K562 (cell line): Measurements from ENCODE around the gene USP44. TPM values are rescaled to one million over a fixed set of nuclear protein-coding genes. Genes with fewer than 3 reads are reported as not detected.
A peak's percentile ranks its signal among the peaks of the same experiment; 100 is the strongest.

Experiments used
- ARID1B ChIP-seq: fragments of 450-650 bp; IDR thresholded peaks from 2 replicates; pipeline ENCODE4 v1.6.1; 2016; ENCODE audit warnings: antibody characterized with exemption, mild to moderate bottlenecking, inconsistent platforms
- ATF1 ChIP-seq, 2 experiments: fragments of 450-650 bp in 1 of 2; IDR thresholded peaks; 2 replicates each; pipeline ENCODE4 v1.6.1; 2016; ENCODE audit warnings: missing compliant biosample characterization in 1 of 2, missing genetic modification characterization in 1 of 2
- BCL6 ChIP-seq: fragments of 250-450 bp; sonication (Bioruptor Pico); IDR thresholded peaks from 2 replicates; pipeline ENCODE4 v1.4.0; 2020
- CHD2 ChIP-seq: IDR thresholded peaks from 2 replicates; pipeline ENCODE4 v1.6.1; 2011; ENCODE audit warnings: low read depth, low read length
- EP300 ChIP-seq: IDR thresholded peaks from 2 replicates; pipeline ENCODE4 v1.6.1; 2012; ENCODE audit warnings: low read length, improper control_type of control experiment
- ETS1 ChIP-seq: conservative IDR thresholded peaks from 2 replicates; pipeline ENCODE4 v1.6.1; 2011; ENCODE audit warnings: low read depth, mild to moderate bottlenecking, low read length; ENCODE audit not compliant: control insufficient read depth
- IRF2 ChIP-seq: sonication (generic); formaldehyde crosslinking; IDR thresholded peaks from 2 replicates; pipeline ENCODE4 v1.8.1; 2022; ENCODE audit warnings: mild to moderate bottlenecking, missing genetic modification reagents
- MAZ ChIP-seq, 2 experiments: fragments of 450-650 bp in 1 of 2; sonication (generic) in 1 of 2; formaldehyde crosslinking; IDR thresholded peaks in 1 of 2; conservative IDR thresholded peaks in 1 of 2; 2 replicates each; pipeline versions ENCODE4 v1.4.0 to v1.5.0; 2020; ENCODE audit warnings: mild to moderate bottlenecking in 1 of 2, missing genetic modification reagents in 1 of 2
- MIER1 ChIP-seq: fragments of 450-650 bp; IDR thresholded peaks from 2 replicates; pipeline ENCODE4 v1.6.1; 2016; ENCODE audit warnings: antibody characterized with exemption, mild to moderate bottlenecking, low read depth
- PCBP1 ChIP-seq: fragments of 200-400 bp; formaldehyde crosslinking; IDR thresholded peaks from 2 replicates; pipeline ENCODE4 v1.6.1; 2018; ENCODE audit warnings: mild to moderate bottlenecking, low read depth, low read length; ENCODE audit not compliant: poor library complexity, severe bottlenecking
- POLR2AphosphoS5 ChIP-seq: IDR thresholded peaks from 2 replicates; pipeline ENCODE4 v1.6.1; 2011; ENCODE audit warnings: mild to moderate bottlenecking, low read depth, low read length, moderate library complexity; ENCODE audit not compliant: control insufficient read depth, insufficient read depth
- TAF9B ChIP-seq: fragments of 450-650 bp; IDR thresholded peaks from 2 replicates; pipeline ENCODE4 v1.6.1; 2018; ENCODE audit warnings: mild to moderate bottlenecking; ENCODE audit not compliant: partially characterized antibody
- TSC22D4 ChIP-seq: fragments of 450-650 bp; IDR thresholded peaks from 2 replicates; pipeline ENCODE4 v1.6.1; 2016; ENCODE audit warnings: missing genetic modification characterization, missing biosample characterization, control low read depth
- YY1 ChIP-seq, 3 experiments: IDR thresholded peaks; 2 replicates each; pipeline ENCODE4 v1.6.1; 2011; ENCODE audit warnings: low read length in 2 of 3, mild to moderate bottlenecking in 2 of 3, moderate library complexity in 2 of 3, borderline replicate concordance in 1 of 3, control low read depth in 1 of 3, low read depth in 1 of 3; ENCODE audit not compliant: insufficient read depth in 3 of 3, insufficient replicate concordance in 2 of 3, control insufficient read depth in 1 of 3, insufficient read length in 1 of 3; ENCODE audit errors: extremely low read depth in 1 of 3
- ZKSCAN3 ChIP-seq: fragments of 250-450 bp; sonication (Bioruptor Pico); IDR thresholded peaks from 2 replicates; pipeline ENCODE4 v1.4.0; 2020
- ZNF253 ChIP-seq: fragments of 250-450 bp; sonication (Bioruptor Pico); conservative IDR thresholded peaks from 2 replicates; pipeline ENCODE4 v1.6.1; 2021; ENCODE audit warnings: mild to moderate bottlenecking
- ZNF395 ChIP-seq: fragments of 200-800 bp; sonication (Bioruptor generic); IDR thresholded peaks from 2 replicates; pipeline ENCODE4 v1.6.1; 2017; ENCODE audit warnings: missing genetic modification characterization, missing compliant biosample characterization
- polyA plus RNA-seq, 8 experiments: library from polyadenylated mRNA; depleted of rRNA in 4 of 8; stranded (reverse) in 5 of 8; unstranded in 3 of 8; fragments of >200 nt; fragmentation: Nextera tagmentation in 2 of 8; fragmentation: Illumina TruSeq in 1 of 8; extraction: Ambion mirVana in 2 of 8; extraction: Trizol in 1 of 8; gene quantifications; 2 replicates each; pipeline versions ENCODE4 v1.2.1 to v1.2.3, GENCODE V29; 2011 to 2014; ENCODE audit warnings: inconsistent platforms in 1 of 8, missing spikeins in 1 of 8
- total RNA-seq, 7 experiments: library from RNA; depleted of rRNA in 6 of 7; stranded (reverse); fragments of >200 nt in 6 of 7; fragmentation: Illumina TruSeq in 2 of 7; extraction: Trizol in 2 of 7; gene quantifications; 2 replicates each; pipeline versions ENCODE4 v1.2.1 to v1.2.3, GENCODE V29; 2011 to 2021; ENCODE audit warnings: low replicate concordance in 1 of 7
- TF ChIP-seq, protein P1 (sequence below): fragments of 450-650 bp; IDR thresholded peaks from 2 replicates; pipeline ENCODE4 v1.6.1; 2016; ENCODE audit warnings: missing biosample characterization, missing genetic modification characterization
- TF ChIP-seq, protein P2 (sequence below): fragments of 250-450 bp; sonication (Bioruptor Pico); IDR thresholded peaks from 2 replicates; pipeline ENCODE4 v1.8.0; 2022; ENCODE audit warnings: moderate library complexity, mild to moderate bottlenecking, inconsistent platforms

Gene USP44
- total and polyA plus RNA-seq, 9 of the 15 experiments (the other 6 are each of a cell fraction or from before 2014, with no cell fraction given), result 2.1 to 5.7 (median 2.8) TPM

- peak; percentile 70 for TF ChIP-seq PCBP1
- TF ChIP-seq IRF2 (CRISPR knock-in tag), result no peak
- TF ChIP-seq YY1 (IDR thresholded peaks at IDR 0.05; ENCODE audit: borderline replicate concordance in 1 of 3, control insufficient read depth in 1 of 3, extremely low read depth in 1 of 3, insufficient read depth in 3 of 3, insufficient read length in 1 of 3, insufficient replicate concordance in 2 of 3, low read depth in 1 of 3, low read length in 2 of 3), result peak; percentile 73 to 94 (median 89)
- TF ChIP-seq ATF1 (CRISPR knock-in tag; IDR thresholded peaks at IDR 0.05), result no peak
- TF ChIP-seq ATF1 (tag; IDR thresholded peaks at IDR 0.05), result peak; percentile 18; the same call in 1 of the 2 replicates
- TF ChIP-seq POLR2AphosphoS5, result peak; percentile 98
- TF ChIP-seq EP300, result no peak; the same call in 1 of the 2 replicates
- no peak for TF ChIP-seq ZKSCAN3
- TF ChIP-seq CHD2, result peak; percentile 28; the same call in 1 of the 2 replicates
- TF ChIP-seq ARID1B, result 0 out of 2 replicates have a peak, but pooled peaks have one; percentile 14
- TF ChIP-seq ZNF395 (CRISPR knock-in tag), result peak; percentile 54; the same call in 1 of the 2 replicates
- TF ChIP-seq TSC22D4 (tag), result no peak
- TF ChIP-seq, protein P1, sequence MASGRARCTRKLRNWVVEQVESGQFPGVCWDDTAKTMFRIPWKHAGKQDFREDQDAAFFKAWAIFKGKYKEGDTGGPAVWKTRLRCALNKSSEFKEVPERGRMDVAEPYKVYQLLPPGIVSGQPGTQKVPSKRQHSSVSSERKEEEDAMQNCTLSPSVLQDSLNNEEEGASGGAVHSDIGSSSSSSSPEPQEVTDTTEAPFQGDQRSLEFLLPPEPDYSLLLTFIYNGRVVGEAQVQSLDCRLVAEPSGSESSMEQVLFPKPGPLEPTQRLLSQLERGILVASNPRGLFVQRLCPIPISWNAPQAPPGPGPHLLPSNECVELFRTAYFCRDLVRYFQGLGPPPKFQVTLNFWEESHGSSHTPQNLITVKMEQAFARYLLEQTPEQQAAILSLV, result no peak
- TF ChIP-seq ETS1, result peak; percentile 61; the same call in 1 of the 2 replicates
- no peak for TF ChIP-seq BCL6 (CRISPR knock-in tag)
- TF ChIP-seq, protein P2, sequence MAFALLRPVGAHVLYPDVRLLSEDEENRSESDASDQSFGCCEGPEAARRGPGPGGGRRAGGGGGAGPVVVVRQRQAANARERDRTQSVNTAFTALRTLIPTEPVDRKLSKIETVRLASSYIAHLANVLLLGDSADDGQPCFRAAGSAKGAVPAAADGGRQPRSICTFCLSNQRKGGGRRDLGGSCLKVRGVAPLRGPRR (CRISPR knock-in tag), result no peak
- peak; percentile 96 for TF ChIP-seq TAF9B
- no peak for TF ChIP-seq MIER1
- no peak for TF ChIP-seq ZNF253 (CRISPR knock-in tag)
- peak; percentile 52 to 73; a peak in 3 of 4 replicates for TF ChIP-seq MAZ (CRISPR knock-in tag; conservative IDR thresholded peaks at IDR 0.05 in 1 of 2, IDR thresholded peaks at IDR 0.05 in 1 of 2)
Measured at GRCh38 chr12:95473884-95474659, 77.2 kb downstream of the USP44 start, which contains the start of gene METAP2 (continued).
